DND-41 (cell line): ENCODE measurements around the gene TWF2.
A peak's percentile ranks its signal among the peaks of the same experiment; 100 is the strongest.

Source experiments
- ATAC-seq: fragments of 200-7000 bp; cut with Tn5 transposase; 3 replicates; pipeline ENCODE4 v1.9.1; 2021; ENCODE audit warnings: low read depth; ENCODE audit not compliant: insufficient read depth
- DNase-seq: peaks from one replicate; pipeline ENCODE4 v3.0.0-alpha.2; 2020
- H2AFZ ChIP-seq: 2 replicates; pipeline ENCODE4 v1.6.0; 2012; ENCODE audit warnings: low read depth, low read length
- H3K27ac ChIP-seq: 2 replicates; pipeline ENCODE4 v1.5.1; 2012; ENCODE audit warnings: low read length, inconsistent platforms
- H3K27me3 ChIP-seq: fragments of 200-600 bp; sonication (generic); 2 replicates; pipeline ENCODE4 v1.6.0; 2012; ENCODE audit warnings: low read length, mild to moderate bottlenecking, inconsistent platforms; ENCODE audit not compliant: insufficient read depth, poor library complexity
- H3K36me3 ChIP-seq: 2 replicates; pipeline ENCODE4 v1.5.1; 2012; ENCODE audit warnings: low read length, inconsistent platforms; ENCODE audit not compliant: insufficient read depth
- H3K4me1 ChIP-seq: 2 replicates; pipeline ENCODE4 v1.5.1; 2012; ENCODE audit warnings: mild to moderate bottlenecking, low read length; ENCODE audit not compliant: insufficient read depth
- H3K4me2 ChIP-seq: 2 replicates; pipeline ENCODE4 v1.6.0; 2012; ENCODE audit warnings: mild to moderate bottlenecking, moderate library complexity, low read length, inconsistent platforms; ENCODE audit not compliant: insufficient read depth
- H3K4me3 ChIP-seq, 2 experiments: fragments of 200-600 bp in 1 of 2; shearing (Covaris generic) in 1 of 2; 2 replicates each; pipeline ENCODE4 v1.5.1; 2012 to 2016; ENCODE audit warnings: inconsistent platforms in 2 of 2, low read length in 2 of 2, mild to moderate bottlenecking in 2 of 2, low read depth in 1 of 2, moderate library complexity in 1 of 2
- H3K79me2 ChIP-seq: 2 replicates; pipeline ENCODE4 v1.6.0; 2012; ENCODE audit warnings: low read length, inconsistent platforms; ENCODE audit not compliant: insufficient read depth
- H3K9ac ChIP-seq: 2 replicates; pipeline ENCODE4 v1.6.0; 2012; ENCODE audit warnings: low read depth, mild to moderate bottlenecking, inconsistent platforms, low read length, moderate library complexity
- H3K9me3 ChIP-seq: 2 replicates; pipeline ENCODE4 v1.5.1; 2012; ENCODE audit warnings: low read length, moderate library complexity, mild to moderate bottlenecking, inconsistent platforms; ENCODE audit not compliant: insufficient read depth, severe bottlenecking
- H4K20me1 ChIP-seq: 2 replicates; pipeline ENCODE4 v1.6.0; 2012; ENCODE audit warnings: low read length; ENCODE audit not compliant: insufficient read depth
- EZH2 ChIP-seq: IDR thresholded peaks from 3 replicates; pipeline ENCODE4 v1.6.1; 2012; ENCODE audit warnings: borderline replicate concordance, low read depth, mild to moderate bottlenecking, moderate library complexity, low read length, inconsistent platforms; ENCODE audit not compliant: severe bottlenecking
- TF ChIP-seq, protein P1 (sequence below): IDR thresholded peaks from 2 replicates; pipeline ENCODE4 v1.5.1; 2012; ENCODE audit warnings: borderline replicate concordance, low read length, moderate library complexity, mild to moderate bottlenecking; ENCODE audit not compliant: poor library complexity, severe bottlenecking; ENCODE audit errors: extremely low read depth

Gene TWF2

DNA sequence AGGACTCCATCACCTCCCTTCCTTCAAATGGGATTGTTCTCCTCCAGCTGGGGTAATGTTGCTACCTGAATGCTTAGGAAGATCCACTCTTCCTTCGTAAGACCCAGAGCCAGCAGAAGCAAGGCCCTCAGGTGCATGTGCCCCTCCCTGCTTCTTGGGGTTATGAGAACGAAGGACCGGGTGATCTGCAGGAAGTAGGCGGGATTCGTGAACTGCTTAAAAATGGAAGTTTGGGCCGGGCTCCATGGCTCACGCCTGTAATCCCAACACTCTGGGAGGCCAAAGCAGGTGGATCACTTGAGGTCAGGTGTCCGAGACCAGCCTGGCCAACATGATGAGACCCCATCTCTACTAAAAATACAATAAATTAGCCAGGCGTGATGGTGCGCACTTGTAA is 21.6 kb downstream of the TWF2 start:
- ATAC-seq (no peak), DNase-seq (no peak)
- H3K27ac ChIP-seq, result no peak overlapping the region
- peaks cover 34% of the 10 kb centered on the region for H3K36me3 ChIP-seq
- no peaks in the 10 kb centered on the region for H3K79me2 ChIP-seq
- TF ChIP-seq EZH2, result no peak
- TF ChIP-seq, protein P1, sequence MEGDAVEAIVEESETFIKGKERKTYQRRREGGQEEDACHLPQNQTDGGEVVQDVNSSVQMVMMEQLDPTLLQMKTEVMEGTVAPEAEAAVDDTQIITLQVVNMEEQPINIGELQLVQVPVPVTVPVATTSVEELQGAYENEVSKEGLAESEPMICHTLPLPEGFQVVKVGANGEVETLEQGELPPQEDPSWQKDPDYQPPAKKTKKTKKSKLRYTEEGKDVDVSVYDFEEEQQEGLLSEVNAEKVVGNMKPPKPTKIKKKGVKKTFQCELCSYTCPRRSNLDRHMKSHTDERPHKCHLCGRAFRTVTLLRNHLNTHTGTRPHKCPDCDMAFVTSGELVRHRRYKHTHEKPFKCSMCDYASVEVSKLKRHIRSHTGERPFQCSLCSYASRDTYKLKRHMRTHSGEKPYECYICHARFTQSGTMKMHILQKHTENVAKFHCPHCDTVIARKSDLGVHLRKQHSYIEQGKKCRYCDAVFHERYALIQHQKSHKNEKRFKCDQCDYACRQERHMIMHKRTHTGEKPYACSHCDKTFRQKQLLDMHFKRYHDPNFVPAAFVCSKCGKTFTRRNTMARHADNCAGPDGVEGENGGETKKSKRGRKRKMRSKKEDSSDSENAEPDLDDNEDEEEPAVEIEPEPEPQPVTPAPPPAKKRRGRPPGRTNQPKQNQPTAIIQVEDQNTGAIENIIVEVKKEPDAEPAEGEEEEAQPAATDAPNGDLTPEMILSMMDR, result no peak
- H3K9ac ChIP-seq, result no peak overlapping the region
- H3K4me2 ChIP-seq, result no peak overlapping the region
- H3K9me3 ChIP-seq, result no peaks in the 10 kb centered on the region
- no peak overlapping the region for H2AFZ ChIP-seq
- H3K27me3 ChIP-seq, result no peaks in the 10 kb centered on the region
- no peaks in the 10 kb centered on the region; the same call in 1 of the 2 replicates for H4K20me1 ChIP-seq
- peaks cover 8% of the 10 kb centered on the region for H3K4me1 ChIP-seq
- H3K4me3 ChIP-seq, result no peak overlapping the region

GRCh38 chr3:52216585-52217408 is 22.2 kb downstream of the TWF2 start:
- H4K20me1 ChIP-seq, result no peaks in the 10 kb centered on the region
- H3K9ac ChIP-seq, result no peak overlapping the region
- H3K4me3 ChIP-seq, result no peak overlapping the region
- DNase-seq, result peak; percentile 60
- TF ChIP-seq, protein P1, result no peak
- TF ChIP-seq EZH2, result no peak
- peaks cover 40% of the 10 kb centered on the region for H3K36me3 ChIP-seq
- ATAC-seq, result peak; percentile 66
- H3K27ac ChIP-seq, result no peak overlapping the region
- no peaks in the 10 kb centered on the region for H3K9me3 ChIP-seq
- H3K79me2 ChIP-seq, result no peaks in the 10 kb centered on the region
- no peak overlapping the region for H2AFZ ChIP-seq
- H3K27me3 ChIP-seq, result no peaks in the 10 kb centered on the region
- no peak overlapping the region for H3K4me2 ChIP-seq
- H3K4me1 ChIP-seq, result peaks cover 8% of the 10 kb centered on the region

GRCh38 chr3:52215351-52215750 is 23.6 kb downstream of the TWF2 start:
- H4K20me1 ChIP-seq, result no peaks in the 10 kb centered on the region; the same call in 1 of the 2 replicates
- H3K4me1 ChIP-seq, result 0 out of 2 replicates have a peak, but pooled peaks cover 2% of the 10 kb centered on the region
- no peaks in the 10 kb centered on the region for H3K9me3 ChIP-seq
- no peak overlapping the region for H3K27ac ChIP-seq
- H3K27me3 ChIP-seq, result no peaks in the 10 kb centered on the region
- TF ChIP-seq, protein P1, result no peak
- TF ChIP-seq EZH2, result no peak
- H3K79me2 ChIP-seq, result no peaks in the 10 kb centered on the region
- no peak overlapping the region for H3K4me2 ChIP-seq
- no peak for ATAC-seq
- H3K4me3 ChIP-seq, result no peak overlapping the region
- no peak for DNase-seq
- H3K36me3 ChIP-seq, result peaks cover 54% of the 10 kb centered on the region
- H3K9ac ChIP-seq, result no peak overlapping the region
- H2AFZ ChIP-seq, result no peak overlapping the region
